Measurements from ENCODE around the gene KSR1.

KSR1 gene

DNA sequence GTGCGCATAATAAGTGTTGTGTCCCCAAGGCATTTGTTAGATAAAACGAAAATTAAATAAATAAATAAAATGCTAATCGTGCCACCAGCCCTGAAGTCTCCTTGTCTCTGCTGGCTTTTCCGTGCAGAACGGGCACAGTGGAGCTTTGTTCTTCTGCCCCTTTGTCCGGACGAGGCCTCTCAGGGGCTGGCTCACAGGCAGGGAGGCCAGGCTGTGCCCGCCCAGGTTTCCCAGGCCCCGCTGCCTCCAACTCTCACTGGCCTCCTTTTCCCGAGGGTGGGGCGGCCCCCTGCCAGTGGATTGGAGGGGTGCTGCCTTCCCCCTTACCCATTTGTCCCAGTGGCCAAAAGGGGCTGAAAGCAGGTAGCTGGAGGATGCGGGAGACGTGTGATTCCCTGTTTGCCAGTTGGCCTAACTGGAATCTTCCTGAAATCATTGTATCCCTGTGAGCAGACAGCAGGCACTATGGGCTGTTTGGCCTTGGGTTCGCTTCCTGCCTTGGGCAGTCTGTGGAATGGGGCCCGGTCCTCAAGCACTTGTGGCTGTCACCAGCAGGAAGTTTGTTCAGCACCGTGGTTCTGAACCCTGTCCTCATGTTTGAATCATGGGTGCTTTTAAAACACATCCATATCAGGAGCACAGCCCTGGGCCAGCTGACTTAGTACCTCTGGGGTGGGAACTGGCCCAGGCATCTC lies 64.4 kb downstream of the KSR1 start:
- DNase-seq, result peak; percentile 84

DNA sequence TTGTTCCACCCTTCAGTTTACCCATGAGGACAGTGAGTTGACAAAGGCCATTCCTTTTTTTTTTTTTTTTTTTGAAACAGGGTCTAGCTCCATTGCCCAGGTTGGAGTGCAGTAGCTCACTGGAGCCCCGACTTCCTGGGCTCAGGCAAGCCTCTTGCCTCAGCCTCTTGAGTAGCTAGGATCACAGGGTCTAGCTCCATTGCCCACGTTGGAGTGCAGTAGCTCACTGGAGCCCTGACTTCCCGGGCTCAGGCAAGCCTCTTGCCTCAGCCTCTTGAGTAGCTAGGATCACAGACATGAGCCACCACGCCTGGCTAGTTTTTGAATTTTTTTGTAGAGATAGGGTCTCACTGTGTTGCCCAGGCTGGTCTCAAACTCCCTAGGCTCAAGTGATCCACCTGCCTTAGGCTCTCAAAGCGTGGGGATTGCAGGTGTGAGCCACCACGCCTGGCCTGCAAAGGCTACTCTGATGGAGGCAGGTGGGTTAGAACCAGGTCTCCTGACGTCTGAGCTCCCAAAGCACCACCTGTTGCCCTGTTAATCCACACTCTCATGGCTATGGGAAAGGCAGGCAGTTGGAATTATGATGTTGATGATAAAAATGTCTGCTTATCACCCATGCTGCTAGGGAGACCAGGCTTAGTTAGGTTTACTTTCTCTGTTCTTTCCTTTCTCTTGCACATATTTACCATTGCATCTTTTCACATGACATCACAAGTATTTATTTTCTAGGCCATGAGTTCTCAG lies 65.2 kb downstream of the KSR1 start:
- no peak for DNase-seq

DNA sequence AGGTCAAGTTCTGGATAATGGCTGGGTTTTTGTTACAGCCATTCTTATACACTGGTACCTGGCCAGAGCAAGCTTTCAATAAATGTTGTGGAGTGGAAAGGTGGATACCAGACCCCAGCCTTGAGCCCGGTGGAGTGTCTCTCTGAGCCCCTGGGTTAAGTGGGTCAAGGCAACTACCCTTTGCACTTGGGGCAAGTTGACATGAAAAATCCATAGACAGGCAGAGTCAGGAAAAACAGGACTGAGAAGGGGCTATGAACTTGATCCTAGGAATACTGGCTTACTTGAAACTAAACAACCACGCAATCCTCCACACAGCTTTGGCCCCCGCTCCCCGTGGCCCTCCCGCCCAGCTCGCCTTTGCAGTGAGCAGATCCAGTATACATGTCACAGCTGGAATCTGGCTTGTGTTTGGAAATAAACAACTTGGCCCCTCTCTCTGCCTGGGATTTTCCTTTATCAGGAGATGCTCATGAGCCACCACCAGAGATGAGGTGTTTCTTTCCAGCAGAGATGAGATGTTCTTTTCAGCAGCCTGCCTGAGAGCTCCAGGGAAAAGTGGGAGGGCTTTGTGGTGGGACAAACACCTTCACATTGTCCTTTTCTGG lies 65.9 kb downstream of the KSR1 start:
- DNase-seq, result no peak

DNA sequence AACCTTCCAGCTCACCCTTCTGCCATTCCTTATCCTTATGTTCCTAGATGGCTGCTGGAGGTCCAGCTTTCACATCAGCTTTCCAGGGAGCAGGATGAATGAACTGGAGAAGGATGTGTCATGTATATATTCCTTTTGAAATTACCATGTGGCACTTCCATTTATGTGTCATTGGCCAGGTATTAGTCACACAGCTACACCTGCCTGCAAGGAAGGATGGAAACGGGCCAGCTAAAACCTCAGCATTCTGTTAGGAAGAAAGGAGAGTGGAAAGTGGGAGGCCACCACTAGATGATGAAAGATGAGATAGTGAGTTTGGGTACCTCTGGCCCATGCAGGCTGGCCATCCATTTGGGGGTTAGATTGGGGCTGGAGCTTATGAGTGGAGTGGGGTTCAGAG lies 67.5 kb downstream of the KSR1 start:
- no peak for DNase-seq

DNA sequence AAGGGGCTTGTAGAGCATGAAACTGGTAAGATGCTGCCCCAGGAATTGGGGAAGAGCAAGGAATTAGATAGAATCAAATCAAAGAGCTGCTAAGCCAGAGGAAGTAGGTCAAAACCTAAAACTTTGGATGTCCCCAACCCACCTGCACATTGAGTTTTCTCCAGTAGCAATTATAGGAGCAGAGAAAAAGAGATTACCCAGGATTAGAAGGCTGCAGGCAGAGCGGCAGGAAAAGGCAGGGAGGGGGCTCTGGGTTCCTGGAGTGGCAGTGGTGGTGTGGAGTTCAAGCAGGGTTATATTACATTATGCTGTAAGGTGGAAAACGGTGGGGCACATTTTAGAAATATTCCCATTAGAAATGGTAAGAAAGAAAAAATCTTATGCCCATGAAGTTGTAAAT lies 68.3 kb downstream of the KSR1 start:
- no peak for DNase-seq

DNA sequence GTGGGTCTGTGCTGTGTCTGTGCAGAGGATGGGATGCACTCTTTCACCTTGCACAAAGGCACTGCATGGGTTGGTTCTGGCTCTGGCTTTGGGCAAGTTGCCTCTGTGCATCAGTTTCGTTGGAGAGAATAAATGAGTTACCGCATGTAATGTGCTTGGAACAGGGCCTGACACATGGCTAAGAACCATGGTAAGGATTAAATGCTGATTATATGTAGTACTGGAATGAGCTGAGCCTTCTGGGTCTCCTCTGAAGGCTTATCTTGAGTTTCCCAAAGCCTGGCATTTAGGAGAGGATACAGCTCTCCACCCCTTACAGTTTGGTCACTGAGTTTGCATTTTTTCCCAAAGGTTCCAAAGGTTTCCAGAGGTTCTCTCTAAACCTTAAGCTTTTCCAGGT lies 69.1 kb downstream of the KSR1 start:
- no peak for DNase-seq

DNA sequence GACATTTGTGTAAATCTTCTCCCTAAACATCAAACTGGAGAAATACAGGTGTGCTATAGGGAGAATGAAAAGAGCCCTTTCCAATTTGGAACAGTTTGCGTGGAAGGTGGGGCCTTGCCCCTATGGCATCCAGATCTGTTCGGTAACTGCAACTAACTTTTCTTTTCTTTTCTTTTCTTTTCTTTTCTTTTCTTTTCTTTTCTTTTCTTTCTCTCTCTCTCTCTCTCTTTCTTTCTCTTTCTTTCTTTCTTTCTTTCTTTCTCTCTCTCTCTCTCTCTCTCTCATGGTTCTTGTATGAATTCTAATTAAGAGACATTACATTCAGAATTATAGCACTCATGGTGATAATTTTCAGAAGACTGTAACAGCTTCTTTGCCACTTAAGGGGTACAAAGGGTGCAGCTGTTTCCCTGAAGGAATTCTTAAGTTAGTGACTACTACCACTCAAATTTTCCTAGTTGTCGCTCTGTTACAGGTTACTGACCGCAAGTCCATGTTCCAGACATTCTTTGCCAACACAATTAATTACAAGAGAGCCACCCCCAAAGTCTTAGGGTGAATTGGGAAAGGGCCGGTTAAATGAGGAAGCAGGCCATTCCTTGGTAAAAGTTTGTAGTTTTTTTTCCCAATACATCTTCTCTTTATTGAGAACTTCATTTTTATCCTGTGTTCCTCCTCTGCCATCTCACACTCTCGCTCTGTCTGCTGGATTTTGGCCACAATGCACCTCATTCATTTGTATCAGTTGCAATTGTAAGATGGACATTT lies 69.8 kb downstream of the KSR1 start:
- DNase-seq, result no peak

DNA sequence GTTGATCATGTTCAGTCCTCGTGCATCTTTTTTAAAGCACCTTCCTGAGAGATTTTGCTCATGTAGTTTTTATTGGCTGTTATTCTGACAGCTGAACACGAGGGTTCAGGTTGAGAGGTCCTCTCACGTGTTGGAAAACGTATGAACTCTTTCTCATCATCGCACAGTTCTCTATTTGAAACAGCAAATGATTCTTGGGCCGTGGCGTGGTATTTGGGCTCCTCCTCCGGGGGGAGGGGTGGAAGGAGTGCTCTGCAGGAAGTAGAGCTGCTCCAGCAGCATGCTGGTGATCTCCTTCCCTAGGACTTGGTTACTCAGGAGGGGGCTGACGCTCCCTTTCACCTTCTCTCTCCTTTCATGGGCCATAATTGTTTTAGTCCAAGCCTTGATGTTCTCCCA lies 70.4 kb downstream of the KSR1 start:
- no peak for DNase-seq

DNA sequence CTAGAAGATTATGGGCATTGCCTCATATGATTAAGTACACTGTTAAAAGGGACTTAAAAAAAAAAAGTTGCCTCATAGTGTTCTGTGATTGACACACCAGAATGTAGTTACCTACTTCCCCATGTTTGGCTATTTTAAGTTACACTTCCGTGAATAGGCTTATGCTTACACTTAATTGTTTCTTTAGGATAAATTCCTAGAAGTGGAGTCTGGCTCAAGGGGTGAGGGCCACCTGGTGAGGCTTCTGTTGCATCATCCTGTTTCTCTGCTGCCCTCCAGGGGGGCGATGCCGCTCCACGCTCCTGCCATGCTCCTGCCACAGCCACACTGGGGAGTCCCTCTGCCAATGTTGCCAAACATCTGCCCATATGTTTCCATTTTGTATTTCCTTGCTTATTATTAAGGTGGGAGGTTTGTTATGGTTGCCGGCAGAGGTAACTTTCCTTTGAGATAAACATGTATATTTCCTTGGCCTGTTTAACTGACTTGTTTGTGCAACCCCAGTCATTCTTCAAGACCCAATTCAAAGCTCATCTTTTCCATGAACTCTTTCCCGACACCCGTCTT lies 73.1 kb downstream of the KSR1 start:
- no peak for DNase-seq

DNA sequence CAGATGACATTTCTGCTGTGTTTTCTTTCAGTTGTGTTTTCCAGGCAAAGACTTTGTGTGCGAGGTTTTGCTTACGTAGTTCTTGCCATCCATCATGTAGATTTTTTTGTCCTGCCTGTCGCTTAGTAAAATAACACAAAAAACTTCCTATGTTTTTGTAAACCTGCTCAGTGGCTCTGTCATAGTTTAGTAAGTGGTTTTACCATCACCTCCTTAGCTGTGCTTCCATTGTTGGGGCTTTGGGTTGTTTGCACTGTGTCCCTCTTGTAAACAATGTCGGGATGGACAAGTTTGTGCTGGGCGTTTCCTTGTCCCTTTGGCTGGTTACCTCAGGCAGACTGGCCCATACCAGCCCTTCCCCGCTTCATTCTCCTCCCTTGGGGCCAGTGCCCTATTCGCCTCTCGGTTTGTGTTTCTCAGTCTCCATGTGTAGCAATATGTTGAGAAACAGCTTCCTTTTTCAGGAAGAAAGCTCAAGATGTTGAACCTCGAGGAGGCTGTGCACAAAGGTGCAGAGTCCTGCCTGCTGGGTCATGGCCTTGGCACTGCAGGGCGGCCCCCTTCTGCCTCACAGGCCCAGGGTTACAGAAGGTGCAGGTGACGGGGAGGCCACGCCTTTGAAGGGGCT lies 74.6 kb downstream of the KSR1 start:
- no peak for DNase-seq

DNA sequence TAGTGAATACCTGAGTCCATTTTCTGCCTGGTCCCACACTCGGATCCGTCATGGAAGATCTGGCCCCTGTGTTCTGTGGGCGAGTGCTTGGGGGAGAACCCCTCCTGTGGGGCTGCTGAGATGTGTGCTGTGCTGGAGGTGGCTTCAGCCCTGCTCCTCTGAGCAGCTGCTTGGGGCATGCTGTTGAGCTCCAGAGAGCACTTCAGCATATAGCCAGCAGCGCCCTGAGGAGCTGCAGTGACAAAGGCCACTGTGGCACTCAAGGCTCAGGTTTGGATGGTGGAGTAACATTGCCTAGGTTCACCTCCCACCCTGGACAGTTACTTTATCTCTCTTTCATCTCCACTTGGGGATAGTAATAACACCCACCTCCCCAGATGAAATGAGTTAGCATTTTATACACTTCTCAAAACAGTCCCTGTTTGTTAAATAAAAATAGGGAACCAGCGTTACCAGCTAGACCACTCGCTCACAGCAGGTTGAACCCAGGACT lies 75.3 kb downstream of the KSR1 start:
- no peak for DNase-seq

DNA sequence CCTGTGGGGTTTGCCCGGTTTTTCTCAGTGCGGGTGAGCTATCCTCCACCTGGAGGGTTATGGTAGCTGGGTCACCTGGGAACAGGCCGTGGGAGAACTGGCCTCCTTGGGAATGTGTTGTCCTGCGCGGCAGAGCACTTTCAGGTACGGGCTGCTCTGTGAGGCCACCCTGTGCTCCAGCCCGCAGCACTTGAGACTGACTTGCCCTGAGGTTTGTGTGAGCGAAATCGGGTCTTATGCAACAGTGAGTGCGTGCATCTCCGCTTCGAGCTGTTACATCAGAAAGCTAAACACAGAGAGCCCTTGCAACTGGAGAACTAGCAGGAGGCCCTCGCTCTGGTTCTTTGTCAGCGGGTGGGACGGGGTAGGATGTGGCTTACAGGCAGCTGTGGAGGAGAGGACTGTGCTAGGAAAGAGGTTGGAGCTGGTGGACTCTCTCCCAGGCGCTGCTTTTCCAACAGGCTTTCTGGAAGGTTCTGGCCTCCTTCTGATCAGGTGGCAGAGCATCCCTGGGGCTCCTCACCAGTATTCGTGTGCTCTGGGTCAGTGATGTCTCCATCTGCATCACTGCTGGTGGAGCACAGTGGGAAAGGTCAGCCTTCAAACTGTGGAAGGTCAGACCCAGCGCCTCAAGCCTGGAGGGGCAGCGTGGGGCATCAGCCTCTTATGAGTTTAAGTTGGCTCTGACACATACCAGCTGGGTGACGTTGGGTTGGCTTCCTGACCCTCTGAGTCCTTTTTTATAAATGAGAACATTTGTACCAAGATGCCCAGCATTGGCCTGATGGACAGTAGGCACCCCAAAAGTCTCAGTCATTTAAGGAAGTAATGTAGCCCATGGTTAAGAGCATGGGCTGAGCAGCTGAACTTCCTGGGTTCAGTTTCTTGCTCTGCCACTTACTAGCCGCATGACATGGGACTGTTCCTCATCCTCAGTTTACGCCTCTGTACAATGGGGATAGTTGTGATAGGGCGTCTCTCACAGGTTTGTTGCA lies 76.3 kb downstream of the KSR1 start:
- no peak for DNase-seq

DNA sequence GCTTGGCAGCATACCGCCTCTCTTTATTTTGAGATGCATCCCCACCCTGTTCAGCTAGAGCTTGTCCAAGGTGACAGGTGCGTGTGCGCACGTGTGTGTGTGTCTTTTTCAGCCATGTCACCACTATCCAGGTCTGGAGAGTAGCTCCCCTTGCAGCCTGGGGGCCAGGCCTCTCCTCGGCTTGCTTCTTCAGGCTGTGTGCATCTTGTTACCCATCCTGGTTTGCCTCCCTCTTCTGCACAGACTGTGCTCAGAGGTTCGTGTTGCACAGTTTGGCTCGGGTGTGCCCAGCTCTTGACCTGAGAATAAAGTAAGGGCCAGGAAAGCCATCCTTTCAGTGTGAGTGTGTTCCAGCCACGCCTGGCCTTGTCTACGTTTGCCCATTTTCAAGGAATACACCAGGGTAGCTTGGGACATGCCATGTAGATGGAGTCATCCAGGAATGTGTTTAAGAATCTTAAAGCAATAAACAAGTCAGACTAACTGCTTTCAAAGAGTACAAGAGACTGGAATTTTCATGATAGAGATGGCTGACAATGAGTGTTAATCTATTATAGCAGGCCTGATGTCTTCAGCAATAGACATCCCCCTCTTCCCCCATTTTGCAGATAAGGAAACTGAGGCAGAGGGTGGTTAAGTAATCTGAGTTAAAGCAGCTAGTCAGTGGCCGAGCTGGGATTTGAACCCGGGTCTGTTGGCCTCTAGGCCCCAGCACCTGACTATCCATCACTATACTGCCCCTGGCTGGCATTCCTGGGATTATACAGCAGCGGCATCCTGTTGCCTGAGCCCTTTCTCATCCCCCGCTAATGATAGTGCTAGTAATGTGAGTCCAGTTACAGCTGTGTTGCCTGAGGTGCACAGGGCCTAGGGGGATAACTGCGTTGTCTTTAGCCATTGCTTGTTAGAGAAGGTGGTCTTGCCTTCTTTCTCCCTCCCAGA lies 77.9 kb downstream of the KSR1 start:
- no peak for DNase-seq

DNA sequence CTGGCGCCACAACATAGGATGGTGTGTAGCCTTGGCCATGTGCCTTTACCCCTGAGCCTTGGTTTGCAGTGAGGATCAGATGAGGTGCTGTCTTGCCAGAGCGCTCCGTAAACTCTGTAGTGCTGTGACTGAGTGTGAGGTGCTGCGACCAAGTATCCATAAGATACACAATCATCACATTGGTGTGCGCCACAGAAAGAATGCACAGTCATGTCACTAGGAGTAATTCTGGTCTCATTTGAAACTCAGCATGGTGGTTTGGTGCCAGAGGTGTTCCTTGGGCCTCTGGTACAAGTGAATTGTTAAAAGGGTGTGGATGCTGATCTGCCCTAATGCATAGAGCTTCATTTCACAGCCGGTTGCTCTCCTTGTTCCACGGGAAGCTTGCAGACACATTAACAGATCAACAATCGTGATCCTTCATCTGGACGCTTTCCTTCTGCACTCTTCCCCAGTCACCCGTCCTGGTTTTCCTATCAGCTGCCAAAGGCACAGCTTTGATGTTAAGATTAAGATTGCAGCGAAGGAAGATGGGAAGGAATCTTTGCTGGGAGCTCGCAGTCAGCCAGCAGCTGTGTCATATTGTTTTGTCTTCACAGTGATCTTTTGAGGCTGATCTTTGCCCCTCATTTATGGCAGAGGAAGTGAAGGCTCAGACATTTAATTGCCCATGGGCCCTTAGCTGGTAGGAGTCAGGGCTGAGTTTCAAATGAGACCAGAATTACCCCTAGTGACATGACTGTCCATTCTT lies 79.1 kb downstream of the KSR1 start:
- no peak for DNase-seq

DNA sequence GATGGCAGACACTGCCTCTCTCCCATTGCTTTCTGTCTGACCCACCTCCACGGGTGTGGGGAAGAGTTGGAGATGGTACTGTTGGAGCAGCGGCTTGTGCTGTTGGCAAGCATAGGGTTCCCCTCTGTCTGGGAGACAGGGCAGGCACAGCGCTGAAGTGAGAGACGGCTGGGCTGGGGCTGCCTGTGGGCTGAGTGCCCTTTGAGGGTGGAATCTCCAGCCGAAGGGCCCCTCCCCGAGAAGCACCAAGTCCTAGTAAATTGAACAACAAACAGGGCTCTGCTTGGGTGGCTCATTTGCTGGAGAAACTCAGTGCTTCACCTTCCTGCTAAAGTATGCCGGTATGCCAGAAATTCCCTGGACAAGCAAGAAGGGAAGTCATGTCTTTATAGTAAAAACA lies 79.7 kb downstream of the KSR1 start:
- DNase-seq, result no peak

DNA sequence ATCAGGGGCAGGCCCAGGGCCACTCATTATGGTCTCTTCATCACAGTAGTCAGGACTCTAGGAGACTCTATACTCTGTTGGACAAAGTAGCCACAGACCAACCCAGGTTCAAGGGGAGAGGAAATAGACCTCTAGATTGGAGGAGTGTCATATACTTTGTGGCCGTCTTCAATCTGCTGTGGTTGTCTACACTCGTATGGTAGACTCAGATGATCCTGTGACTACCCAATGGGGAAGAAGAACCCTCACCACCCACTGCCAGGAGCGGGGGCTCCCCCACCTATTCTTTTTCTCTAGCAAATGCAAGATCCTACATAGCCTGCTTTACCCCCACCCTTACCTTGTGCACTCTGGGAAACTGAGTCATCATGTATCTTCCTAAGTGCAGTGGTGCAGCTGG lies 80.5 kb downstream of the KSR1 start:
- DNase-seq, result no peak

DNA sequence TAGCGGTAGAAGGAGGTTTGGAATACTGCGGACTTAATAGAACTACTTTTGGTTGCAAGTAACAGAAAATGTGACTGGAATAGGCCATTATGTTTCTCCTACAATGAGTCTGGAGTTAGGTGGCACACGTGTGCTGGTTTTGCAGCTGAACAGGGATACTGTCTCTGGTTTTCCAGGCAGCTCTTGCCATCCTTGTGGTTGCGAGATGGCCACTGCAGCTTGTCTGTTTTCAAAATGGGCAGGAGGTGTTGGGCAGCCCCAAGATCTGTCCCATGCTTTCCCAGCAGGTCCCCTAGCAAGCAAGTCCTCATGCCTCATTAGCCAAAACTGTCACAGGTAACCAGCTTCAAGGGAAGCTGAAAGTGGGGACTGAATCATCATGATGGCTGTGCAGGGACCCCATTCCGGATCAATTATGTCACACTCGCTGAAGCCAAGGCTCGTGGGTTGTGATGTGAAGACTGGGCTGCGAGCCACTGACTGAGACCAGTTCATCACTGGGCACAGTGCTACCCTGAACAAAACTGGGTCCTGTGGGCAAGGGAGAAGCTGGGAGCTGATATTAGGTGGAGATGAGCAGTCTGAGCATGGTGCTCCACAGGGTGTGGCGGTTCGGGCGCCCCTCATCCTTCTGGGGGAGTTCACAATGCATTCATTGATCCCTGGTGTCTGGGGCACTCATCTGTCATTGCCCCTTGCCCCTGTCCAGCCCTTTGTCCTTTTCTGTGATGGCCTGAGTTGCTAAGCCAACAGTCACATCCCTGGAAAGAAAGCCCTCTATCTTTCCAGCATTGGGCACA lies 82.1 kb downstream of the KSR1 start:
- DNase-seq, result no peak

DNA sequence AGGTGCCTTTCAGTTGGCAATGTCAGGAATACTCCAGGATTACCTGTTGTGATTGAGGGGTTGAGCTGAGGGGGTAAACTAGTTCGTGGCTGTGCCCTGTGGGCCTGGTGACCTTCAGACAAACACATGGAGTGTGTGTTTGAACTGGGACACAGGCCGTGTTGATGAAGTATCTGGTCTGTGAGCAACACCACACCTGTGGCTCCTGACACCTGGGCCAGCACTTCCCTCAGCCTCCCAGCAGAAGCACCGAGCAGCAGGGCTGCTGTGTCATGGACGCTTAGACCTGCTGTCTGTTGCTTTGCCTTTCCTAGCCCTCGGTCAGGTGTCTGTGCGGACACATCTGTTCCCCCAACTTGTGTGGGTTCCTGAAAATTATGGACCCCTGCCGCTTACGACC lies 82.9 kb downstream of the KSR1 start:
- no peak for DNase-seq
